RWPE2 (cell line): Measurements from ENCODE around the gene DIP2C.

ENCODE experiments used
- ATAC-seq: fragments of 200-7000 bp; cut with Tn5 transposase; 3 replicates; pipeline ENCODE4 v1.9.1; 2021; ENCODE audit warnings: low read depth
- DNase-seq: peaks from one replicate; pipeline ENCODE4 v3.0.0-alpha.2; 2020; ENCODE audit warnings: low spot score
- H3K27ac ChIP-seq: fragments of 450-650 bp; 2 replicates; pipeline ENCODE4 v1.5.1; 2017; ENCODE audit warnings: mild to moderate bottlenecking; ENCODE audit not compliant: poor library complexity, severe bottlenecking
- H3K27me3 ChIP-seq: fragments of 250-450 bp; sonication (Bioruptor Pico); 2 replicates; pipeline ENCODE4 v1.5.1; 2021; ENCODE audit warnings: mild to moderate bottlenecking, moderate library complexity; ENCODE audit not compliant: insufficient read depth, poor library complexity, severe bottlenecking
- H3K36me3 ChIP-seq: fragments of 250-450 bp; sonication (Bioruptor Pico); 2 replicates; pipeline ENCODE4 v1.5.1; 2020; ENCODE audit warnings: low read depth, mild to moderate bottlenecking, moderate library complexity
- H3K4me1 ChIP-seq: fragments of 250-450 bp; sonication (Bioruptor Pico); 2 replicates; pipeline ENCODE4 v1.5.1; 2021; ENCODE audit warnings: mild to moderate bottlenecking, moderate library complexity; ENCODE audit not compliant: insufficient read depth, poor library complexity, severe bottlenecking
- H3K4me3 ChIP-seq: fragments of 250-450 bp; sonication (Bioruptor Pico); 2 replicates; pipeline ENCODE4 v1.5.1; 2021; ENCODE audit warnings: mild to moderate bottlenecking, moderate library complexity; ENCODE audit not compliant: severe bottlenecking
- H3K9me3 ChIP-seq: fragments of 250-450 bp; sonication (Bioruptor Pico); 2 replicates; pipeline ENCODE4 v1.5.1; 2021; ENCODE audit warnings: mild to moderate bottlenecking, moderate library complexity; ENCODE audit not compliant: severe bottlenecking
- TF ChIP-seq, protein P1 (sequence below): fragments of 450-650 bp; IDR thresholded peaks from one replicate; pipeline ENCODE4 v1.5.1; 2017; ENCODE audit warnings: mild to moderate bottlenecking, moderate library complexity; ENCODE audit not compliant: poor library complexity, severe bottlenecking

DIP2C gene

DNA sequence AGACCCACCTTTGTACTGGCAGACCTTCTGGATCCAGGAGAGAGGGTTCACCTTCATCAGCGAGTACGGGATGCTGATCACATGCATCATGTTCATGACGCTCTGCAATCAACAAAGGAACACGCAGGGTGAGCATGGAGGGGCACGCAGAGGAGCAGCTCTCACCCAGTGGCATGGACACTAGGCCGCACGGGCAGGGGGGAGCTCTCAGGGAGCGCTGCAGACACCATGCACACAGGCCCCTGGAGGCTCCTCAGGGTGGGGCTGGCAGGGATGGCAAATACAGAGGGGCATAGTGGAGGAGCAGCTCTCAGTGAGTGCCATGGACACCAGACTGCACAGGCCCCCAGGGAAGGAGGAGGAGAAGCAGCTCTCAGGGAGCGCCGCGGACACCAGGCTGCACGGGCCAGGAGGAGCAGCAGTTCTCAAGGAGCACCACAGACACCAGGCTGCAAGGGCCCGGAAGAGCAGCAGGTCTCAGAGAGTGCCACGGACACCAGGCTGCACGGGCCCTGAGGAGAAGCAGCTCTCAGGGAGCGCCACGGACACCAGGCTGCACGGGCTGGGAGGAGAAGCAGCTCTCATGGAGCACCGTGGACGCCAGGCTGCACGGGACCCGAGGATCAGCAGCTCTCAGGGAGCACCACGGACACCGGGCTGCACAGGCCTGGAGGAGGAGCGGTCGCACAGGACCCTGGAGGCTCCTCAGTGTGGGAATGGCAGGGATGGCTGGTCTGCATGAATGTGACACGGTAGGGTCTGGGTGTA is 304.7 kb downstream of the DIP2C start:
- Histone ChIP-seq H3K27me3 (no peaks in the 10 kb centered on the region), H3K4me1 (no peaks in the 10 kb centered on the region), H3K36me3 (no peaks in the 10 kb centered on the region), H3K4me3 (no peak overlapping the region), H3K27ac (no peak overlapping the region), H3K9me3 (no peaks in the 10 kb centered on the region)
- TF ChIP-seq, protein P1, sequence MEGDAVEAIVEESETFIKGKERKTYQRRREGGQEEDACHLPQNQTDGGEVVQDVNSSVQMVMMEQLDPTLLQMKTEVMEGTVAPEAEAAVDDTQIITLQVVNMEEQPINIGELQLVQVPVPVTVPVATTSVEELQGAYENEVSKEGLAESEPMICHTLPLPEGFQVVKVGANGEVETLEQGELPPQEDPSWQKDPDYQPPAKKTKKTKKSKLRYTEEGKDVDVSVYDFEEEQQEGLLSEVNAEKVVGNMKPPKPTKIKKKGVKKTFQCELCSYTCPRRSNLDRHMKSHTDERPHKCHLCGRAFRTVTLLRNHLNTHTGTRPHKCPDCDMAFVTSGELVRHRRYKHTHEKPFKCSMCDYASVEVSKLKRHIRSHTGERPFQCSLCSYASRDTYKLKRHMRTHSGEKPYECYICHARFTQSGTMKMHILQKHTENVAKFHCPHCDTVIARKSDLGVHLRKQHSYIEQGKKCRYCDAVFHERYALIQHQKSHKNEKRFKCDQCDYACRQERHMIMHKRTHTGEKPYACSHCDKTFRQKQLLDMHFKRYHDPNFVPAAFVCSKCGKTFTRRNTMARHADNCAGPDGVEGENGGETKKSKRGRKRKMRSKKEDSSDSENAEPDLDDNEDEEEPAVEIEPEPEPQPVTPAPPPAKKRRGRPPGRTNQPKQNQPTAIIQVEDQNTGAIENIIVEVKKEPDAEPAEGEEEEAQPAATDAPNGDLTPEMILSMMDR, result no peak
- peak; percentile 42 for DNase-seq
- no peak for ATAC-seq

DNA sequence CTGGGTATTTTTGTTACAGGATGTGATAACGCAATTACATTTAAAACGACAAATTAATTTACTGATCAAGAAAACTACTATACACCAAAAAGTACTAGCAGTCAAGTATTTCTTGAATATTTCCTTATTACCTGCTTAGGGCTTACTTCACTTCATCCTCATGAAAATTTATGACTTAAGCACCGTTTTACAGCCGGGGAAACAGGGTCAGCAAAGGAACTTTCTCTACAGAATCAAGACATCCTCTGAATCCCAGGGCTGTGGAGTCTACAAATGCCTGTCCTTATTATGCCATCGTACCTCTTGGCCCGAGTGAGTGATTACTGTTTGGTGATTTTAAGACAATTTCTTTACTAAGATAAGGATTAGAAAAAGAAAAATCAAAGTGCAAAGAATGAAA is 305.9 kb downstream of the DIP2C start:
- Histone ChIP-seq H3K4me3 (no peak overlapping the region), H3K27me3 (no peaks in the 10 kb centered on the region), H3K36me3 (no peaks in the 10 kb centered on the region), H3K9me3 (no peaks in the 10 kb centered on the region), H3K4me1 (no peaks in the 10 kb centered on the region), H3K27ac (no peak overlapping the region)
- no peak for DNase-seq
- TF ChIP-seq, protein P1, result no peak
- ATAC-seq, result no peak

DNA sequence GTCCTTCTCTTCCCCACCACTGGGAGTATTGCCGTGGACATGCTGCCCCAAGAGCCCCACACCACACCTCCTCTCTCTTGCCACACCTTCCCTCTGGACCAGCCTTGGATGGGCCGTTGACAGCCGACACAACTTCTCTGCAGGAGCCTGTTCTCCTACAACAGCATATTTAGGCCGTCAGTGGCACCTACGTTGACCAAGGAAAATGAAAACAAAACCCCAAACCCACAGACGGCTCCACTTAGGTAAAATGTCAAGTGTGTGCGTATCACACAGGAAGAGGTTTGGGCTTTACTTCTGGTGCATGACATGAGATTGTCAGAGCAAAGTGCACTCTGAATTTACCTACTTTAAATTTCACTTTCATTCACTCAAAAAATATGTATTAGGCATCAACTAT is 307.7 kb downstream of the DIP2C start:
- Histone ChIP-seq H3K9me3 (no peaks in the 10 kb centered on the region), H3K27me3 (no peaks in the 10 kb centered on the region), H3K4me3 (no peak overlapping the region), H3K36me3 (no peaks in the 10 kb centered on the region), H3K27ac (no peak overlapping the region), H3K4me1 (no peaks in the 10 kb centered on the region)
- DNase-seq, result no peak
- TF ChIP-seq, protein P1, result no peak
- no peak for ATAC-seq

DNA sequence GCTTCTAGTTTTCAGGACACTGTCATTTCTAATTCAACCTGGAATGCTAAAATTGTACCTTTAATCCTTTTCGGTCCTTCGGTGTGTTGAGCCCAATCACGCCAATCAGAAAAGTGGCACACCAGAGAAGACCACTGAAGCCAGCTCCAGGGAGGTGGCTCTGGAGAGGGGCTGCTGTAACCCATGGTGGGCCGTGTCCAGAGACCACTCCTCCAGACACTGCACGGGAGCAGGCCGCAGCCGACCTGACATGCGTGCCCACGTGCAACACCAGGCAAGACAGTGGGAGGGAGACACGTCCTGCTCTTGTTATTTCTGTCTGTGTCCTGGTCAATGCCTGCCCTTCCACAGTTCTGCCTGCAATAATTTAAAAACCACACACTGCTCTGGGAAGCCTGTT is 308.1 kb downstream of the DIP2C start:
- no peaks in the 10 kb centered on the region for H3K27me3 ChIP-seq
- H3K36me3 ChIP-seq, result no peaks in the 10 kb centered on the region
- DNase-seq, result no peak
- no peak overlapping the region for H3K4me3 ChIP-seq
- TF ChIP-seq, protein P1, result no peak
- no peak for ATAC-seq
- no peaks in the 10 kb centered on the region for H3K4me1 ChIP-seq
- H3K27ac ChIP-seq, result no peak overlapping the region
- H3K9me3 ChIP-seq, result no peaks in the 10 kb centered on the region

DNA sequence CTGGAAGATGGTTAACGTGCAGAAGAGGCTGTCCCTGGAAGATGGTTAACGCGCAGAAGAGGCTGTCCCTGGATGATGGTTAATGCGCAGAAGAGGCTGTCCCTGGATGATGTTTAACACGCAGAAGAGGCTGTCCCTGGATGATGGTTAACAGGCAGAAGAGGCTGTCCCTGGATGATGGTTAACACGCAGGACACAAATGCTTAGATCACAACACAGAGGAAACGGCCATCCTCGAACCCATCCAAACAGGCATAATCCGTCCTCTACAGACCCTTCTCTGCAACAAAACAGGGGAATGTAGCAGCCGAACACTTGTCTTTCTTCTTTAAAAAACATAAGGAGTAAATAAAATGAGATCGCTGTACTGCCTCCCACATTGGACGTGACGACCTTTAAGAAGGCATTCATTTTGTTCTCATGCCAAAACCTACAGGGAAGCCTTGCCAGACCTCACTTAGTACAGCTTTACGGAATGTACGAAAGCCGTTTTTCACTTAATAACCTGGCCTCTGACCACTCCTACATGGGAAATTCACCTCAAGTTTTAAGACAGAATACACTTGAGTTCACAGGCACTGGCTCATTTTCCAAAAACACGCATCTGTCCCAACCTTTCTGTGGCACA is 309.0 kb downstream of the DIP2C start:
- no peaks in the 10 kb centered on the region for H3K9me3 ChIP-seq
- H3K27me3 ChIP-seq, result no peaks in the 10 kb centered on the region
- TF ChIP-seq, protein P1, result no peak
- ATAC-seq (no peak), DNase-seq (no peak)
- H3K36me3 ChIP-seq, result no peaks in the 10 kb centered on the region
- H3K27ac ChIP-seq, result no peak overlapping the region
- no peaks in the 10 kb centered on the region for H3K4me1 ChIP-seq
- no peak overlapping the region for H3K4me3 ChIP-seq
